ENCODE data around the gene INTS15.

Gene INTS15

DNA sequence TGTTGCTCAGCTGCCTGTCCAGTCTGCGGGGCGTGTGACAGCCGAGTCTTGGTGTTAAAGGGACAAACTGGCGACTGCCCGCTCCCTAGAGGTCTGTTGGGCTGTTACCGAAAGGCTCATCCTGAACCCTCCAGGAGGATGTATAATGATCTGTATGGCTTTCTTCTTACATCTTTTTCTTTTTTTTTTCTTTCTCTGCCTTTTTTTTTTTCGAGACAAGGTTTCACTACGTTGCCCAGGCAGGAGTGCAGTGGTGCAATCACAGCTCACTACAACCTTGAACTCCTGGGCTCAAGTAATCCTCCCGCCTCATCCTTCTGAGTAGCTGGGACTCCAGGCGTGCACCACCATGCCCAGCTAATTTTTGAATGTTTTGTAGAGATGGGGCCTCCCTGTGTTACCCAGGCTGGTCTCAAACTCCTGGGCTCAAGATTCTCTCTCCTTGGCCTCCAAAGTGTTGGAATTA, 857 bp downstream of the INTS15 start:
- TF ChIP-seq, protein P1, sequence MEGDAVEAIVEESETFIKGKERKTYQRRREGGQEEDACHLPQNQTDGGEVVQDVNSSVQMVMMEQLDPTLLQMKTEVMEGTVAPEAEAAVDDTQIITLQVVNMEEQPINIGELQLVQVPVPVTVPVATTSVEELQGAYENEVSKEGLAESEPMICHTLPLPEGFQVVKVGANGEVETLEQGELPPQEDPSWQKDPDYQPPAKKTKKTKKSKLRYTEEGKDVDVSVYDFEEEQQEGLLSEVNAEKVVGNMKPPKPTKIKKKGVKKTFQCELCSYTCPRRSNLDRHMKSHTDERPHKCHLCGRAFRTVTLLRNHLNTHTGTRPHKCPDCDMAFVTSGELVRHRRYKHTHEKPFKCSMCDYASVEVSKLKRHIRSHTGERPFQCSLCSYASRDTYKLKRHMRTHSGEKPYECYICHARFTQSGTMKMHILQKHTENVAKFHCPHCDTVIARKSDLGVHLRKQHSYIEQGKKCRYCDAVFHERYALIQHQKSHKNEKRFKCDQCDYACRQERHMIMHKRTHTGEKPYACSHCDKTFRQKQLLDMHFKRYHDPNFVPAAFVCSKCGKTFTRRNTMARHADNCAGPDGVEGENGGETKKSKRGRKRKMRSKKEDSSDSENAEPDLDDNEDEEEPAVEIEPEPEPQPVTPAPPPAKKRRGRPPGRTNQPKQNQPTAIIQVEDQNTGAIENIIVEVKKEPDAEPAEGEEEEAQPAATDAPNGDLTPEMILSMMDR (IDR thresholded peaks at IDR 0.05; ENCODE audit: insufficient read depth, low read depth, low read length, missing control alignments), result no peak
- DNase-seq (ENCODE audit: low read depth), result peak; percentile 27
- H3K4me3 ChIP-seq (ENCODE audit: low read length), result peak overlapping the region; percentile 74

DNA sequence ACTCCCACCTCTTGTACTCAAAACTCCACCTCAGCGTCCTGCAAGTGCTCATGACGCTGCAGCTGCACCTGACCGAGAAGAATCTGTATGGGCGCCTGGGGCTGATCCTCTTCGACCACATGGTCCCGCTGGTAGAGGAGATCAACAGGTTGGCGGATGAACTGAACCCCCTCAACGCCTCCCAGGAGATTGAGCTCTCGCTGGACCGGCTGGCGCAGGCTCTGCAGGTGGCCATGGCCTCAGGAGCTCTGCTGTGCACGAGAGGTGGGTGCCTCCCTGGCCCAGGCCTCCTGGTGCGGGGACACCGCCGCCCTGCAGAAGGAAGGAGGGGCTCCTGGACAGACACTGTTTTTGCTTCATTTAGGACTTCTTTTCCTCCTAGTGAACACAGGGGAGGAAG, 10.3 kb downstream of the INTS15 start:
- TF ChIP-seq, protein P1 (IDR thresholded peaks at IDR 0.05; ENCODE audit: insufficient read depth, low read depth, low read length, missing control alignments), result no peak
- no peak overlapping the region for H3K4me3 ChIP-seq (ENCODE audit: low read length)

DNA sequence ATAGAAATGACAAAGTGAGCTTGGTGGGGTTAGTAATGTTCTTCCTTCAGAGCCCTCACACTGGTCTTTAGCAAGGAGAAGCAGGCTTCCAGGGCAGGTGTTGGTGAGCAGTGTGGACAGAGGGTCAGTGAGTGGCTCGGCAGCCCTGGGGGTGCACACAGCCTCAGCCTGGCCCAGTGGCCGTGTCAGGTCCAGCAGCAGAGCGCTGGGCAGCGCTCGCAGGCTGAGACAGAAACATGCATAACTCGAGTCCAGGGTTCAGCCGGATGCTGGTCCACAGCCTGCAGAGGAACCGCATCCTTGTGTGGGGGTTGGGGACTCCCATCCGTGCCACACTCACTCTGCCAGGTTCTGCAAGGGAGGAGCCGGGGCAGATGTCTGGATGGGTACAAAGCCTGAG, 14.6 kb downstream of the INTS15 start:
- TF ChIP-seq, protein P1 (IDR thresholded peaks at IDR 0.05; ENCODE audit: insufficient read depth, low read depth, low read length, missing control alignments), result no peak
- H3K4me3 ChIP-seq (ENCODE audit: low read length), result no peak overlapping the region
- no peak for DNase-seq (ENCODE audit: low read depth)

More for the DNA sequence above, 10.3 kb downstream of the INTS15 start:
- DNase-seq (ENCODE audit: low read depth), result no peak

DNA sequence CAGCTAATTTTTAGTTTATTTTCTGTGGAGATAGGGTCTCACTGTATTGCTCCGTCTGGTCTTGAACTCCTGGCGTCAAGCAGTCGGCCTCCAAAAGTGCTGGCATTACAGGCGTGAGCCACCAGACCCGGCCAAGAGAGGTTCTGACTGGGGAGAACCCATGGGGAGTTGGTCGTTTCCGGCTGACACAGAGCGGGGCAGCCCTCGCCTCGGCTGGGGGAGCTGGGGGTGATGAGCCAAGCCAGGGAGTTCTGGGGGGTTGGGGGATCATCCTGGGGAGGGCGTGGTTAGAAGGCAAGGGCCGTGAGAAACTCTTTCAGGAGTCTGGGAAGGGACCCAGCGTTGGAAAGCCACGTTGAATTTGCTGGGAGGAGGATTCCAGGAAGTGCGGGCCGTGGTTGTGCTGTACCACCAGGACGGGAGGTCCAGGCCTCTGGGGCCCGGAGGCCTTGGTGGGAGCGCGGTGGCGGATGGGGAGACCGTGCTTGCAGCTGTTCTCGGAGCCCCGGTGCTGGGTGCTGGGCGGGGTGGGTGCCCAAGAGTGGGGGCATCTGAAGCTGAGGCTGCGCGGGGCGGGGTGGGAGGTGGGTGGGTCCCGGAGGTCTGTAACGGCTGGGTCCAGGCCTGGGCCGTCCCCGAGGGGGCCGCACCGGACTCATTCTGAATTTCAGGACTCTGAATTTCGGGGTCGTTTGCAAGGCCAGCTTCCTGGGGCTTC, 17.2 kb downstream of the INTS15 start:
- TF ChIP-seq, protein P1 (IDR thresholded peaks at IDR 0.05; ENCODE audit: insufficient read depth, low read depth, low read length, missing control alignments), result no peak
- no peak for DNase-seq (ENCODE audit: low read depth)
- no peak overlapping the region for H3K4me3 ChIP-seq (ENCODE audit: low read length)

DNA sequence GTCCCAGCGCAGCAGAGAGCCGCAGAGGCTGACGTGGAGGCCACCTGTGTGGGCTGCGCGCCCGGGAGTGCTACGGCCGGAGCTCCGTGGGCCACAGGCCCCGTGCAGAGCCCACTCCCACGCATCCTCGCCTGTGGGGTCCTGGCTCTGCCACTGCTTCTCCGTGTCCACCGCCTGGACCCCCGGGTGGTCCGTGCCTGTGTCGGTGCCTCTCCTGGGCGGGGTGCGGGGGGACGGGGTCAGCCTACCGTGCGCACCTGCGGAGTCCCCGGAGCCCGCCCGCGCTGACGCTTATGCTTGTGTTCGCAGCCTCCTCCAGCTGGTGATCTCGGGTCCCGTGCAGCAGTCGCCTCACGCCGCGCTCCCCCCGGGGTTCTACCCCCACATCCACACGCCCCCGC, 17.8 kb downstream of the INTS15 start:
- no peak for DNase-seq (ENCODE audit: low read depth)
- no peak overlapping the region for H3K4me3 ChIP-seq (ENCODE audit: low read length)
- TF ChIP-seq, protein P1 (IDR thresholded peaks at IDR 0.05; ENCODE audit: insufficient read depth, low read depth, low read length, missing control alignments), result no peak

DNA sequence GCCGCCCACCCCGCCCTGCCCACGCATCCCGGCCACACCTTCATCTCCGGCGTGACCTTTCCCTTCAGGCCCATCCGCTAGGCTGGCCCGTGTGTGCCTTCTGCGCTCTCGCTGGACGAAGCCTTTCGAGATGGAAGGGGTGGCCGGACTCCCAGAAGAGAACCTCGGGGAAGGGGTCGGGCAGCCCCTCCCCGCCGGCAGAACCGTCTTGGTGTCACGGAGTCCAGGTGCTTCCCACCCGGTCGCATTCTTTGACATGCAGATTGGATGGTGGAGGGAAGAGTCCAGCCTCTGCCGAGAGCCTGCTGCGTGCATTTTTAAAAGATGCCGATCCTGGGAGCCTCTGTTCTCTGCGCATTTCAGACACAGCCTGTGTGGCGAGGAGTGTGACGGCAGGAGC, 18.3 kb downstream of the INTS15 start:
- TF ChIP-seq, protein P1 (IDR thresholded peaks at IDR 0.05; ENCODE audit: insufficient read depth, low read depth, low read length, missing control alignments), result no peak
- no peak for DNase-seq (ENCODE audit: low read depth)
- H3K4me3 ChIP-seq (ENCODE audit: low read length), result no peak overlapping the region

DNA sequence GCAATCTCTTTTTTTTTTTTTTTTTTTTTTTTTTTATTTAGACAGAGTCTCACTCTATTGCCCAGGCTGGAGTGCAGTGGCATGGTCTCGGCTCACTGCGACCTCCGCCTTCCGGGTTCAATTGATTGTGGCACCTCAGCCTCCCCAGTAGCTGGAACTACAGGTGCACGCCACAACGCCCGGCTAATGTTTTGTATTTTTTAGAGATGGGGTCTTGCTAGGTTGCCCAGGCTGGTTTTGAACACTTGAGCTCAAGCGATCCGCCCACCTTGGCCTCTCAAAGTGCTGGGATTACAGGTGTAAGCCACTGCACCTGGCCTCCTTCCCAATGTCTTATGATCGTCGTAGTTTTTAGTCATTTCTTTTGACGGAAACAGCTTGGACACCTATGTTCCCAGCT, 19.0 kb downstream of the INTS15 start:
- H3K4me3 ChIP-seq (ENCODE audit: low read length), result no peak overlapping the region
- no peak for DNase-seq (ENCODE audit: low read depth)
- TF ChIP-seq, protein P1 (IDR thresholded peaks at IDR 0.05; ENCODE audit: insufficient read depth, low read depth, low read length, missing control alignments), result no peak

Measured in epithelial cell of esophagus (primary cell).